ENCODE results near the gene GPR137B.

GRCh38 chr1:236148470-236148845 lies 6.1 kb downstream of the GPR137B start:
- TF ChIP-seq, protein P1, sequence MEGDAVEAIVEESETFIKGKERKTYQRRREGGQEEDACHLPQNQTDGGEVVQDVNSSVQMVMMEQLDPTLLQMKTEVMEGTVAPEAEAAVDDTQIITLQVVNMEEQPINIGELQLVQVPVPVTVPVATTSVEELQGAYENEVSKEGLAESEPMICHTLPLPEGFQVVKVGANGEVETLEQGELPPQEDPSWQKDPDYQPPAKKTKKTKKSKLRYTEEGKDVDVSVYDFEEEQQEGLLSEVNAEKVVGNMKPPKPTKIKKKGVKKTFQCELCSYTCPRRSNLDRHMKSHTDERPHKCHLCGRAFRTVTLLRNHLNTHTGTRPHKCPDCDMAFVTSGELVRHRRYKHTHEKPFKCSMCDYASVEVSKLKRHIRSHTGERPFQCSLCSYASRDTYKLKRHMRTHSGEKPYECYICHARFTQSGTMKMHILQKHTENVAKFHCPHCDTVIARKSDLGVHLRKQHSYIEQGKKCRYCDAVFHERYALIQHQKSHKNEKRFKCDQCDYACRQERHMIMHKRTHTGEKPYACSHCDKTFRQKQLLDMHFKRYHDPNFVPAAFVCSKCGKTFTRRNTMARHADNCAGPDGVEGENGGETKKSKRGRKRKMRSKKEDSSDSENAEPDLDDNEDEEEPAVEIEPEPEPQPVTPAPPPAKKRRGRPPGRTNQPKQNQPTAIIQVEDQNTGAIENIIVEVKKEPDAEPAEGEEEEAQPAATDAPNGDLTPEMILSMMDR (conservative IDR thresholded peaks at IDR 0.05; ENCODE audit: low read depth, low read length): no peak
- no peak for TF ChIP-seq EZH2 (IDR thresholded peaks at IDR 0.05; ENCODE audit: borderline replicate concordance, low read depth, low read length, poor library complexity, severe bottlenecking)

All from A673 (cell line).